ENCODE results near the gene BRCA1.

GRCh38 chr17:43013296-43013695 is 111.9 kb downstream of the BRCA1 start:
- TF ChIP-seq POLR2A (IDR thresholded peaks at IDR 0.05) (no peak), CTCF (IDR thresholded peaks at IDR 0.05) (no peak)

All from esophagus squamous epithelium (tissue), 4 donors.